GM19324 (cell line): Measurements from ENCODE around the gene FNDC3B.

Experiments used
- ATAC-seq: cut with Tn5 transposase; IDR thresholded peaks from one replicate; pipeline ENCODE4 v1.9.1; 2021; ENCODE audit warnings: mild to moderate bottlenecking, moderate library complexity; ENCODE audit not compliant: unreplicated experiment, low FRiP score

The FNDC3B gene

DNA sequence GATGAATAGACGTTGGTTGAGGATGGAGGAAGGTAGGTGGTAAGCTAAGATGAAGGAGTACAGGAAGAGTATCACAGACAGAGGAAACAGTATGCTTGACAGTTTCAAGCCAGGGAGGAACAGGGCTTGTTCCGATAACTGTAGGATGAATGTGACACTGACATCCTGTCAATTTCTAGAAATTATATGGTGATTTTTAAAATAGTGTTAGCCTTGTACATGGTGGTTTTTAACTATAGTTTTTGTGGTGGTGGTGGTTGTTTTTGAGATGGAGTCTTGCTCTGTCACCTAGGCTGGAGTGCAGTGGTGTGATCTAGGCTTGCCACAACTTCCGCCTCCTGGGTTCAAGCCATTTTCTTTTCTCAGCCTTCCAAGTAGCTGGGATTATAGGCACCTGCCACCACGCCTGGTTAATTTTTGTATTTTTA is 92.8 kb downstream of the FNDC3B start:
- ATAC-seq, result no peak

DNA sequence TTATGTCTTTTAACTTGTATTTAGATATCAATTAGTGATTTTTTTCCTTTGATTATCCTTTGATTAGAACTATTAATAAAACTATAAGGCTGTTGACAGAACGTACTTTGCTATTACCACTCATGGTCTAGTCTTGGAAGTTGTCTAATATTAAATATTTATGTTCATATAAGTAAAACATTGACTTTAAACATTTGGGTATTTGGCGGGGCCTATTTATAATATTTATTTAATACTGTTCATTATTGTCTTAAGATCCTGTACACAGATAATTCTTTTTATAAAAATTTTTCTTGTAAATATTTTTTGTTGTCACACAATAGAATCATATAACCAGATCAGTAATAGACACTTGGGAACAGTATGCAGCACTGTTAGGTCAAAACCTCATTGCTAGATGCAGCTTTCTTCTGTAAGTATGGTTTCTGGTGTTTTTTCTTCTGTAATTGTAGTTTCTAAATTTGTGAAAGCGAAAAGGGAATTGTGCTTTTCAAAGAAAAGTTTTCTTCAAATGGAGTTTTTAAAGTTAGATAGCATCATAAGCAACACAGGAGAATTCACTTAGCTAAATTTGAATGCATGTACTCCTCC is 93.4 kb downstream of the FNDC3B start:
- ATAC-seq, result no peak

DNA sequence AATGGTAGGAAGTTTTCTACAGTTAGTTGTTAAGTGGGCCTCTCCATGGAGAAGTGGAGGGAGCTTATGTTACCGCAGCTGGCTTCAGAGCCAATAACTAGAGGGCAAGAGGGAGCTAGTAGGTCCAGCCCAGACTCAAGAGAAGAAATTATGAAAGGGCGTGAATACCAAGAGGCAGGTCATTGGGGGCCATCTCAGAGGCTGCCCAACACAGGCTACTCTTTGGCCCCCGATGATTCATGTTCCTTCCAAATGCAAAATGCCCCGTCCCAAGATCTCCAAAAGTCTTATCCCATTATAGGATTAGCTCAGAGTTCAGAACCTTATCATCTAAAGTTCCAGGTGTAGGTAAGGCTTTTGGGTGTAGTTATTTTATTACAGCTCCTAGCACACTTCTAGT is 94.5 kb downstream of the FNDC3B start:
- no peak for ATAC-seq

DNA sequence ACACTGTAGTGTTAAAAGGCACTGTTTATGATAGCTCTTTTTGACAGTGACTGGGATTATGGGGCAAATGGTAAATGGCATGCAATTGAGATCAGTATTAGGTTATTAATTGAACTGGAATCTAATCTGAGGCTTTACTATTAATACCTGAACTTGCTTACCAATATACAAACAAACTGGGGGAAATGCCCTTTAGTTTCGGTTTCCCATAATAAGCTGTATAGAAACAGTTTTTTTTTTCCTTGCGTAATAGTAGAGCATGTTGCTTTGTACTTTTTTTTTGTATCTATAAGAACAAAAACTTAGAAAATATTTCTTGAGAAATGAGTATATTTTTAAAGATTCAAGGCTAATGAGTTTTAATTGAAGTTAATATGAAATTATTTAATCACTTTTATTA is 95.0 kb downstream of the FNDC3B start:
- no peak for ATAC-seq

DNA sequence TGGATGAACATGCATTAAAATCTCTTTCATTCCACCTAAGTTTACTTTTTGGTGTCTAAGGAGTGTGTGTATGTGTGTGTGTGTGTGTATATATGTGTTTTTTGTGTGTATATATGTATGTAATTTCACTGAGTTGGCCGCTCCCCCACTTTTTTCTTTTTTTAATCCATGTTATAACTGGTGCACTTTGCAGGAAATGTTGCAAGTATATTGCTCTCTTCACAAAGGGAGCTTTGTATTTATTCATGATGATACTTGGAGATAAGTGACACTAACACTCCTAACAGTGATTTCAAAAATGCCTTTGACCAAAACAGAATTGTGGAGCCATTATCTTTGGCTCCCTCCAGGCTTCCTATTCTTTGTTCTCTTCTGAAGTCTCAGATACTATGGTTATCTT is 95.8 kb downstream of the FNDC3B start:
- no peak for ATAC-seq

DNA sequence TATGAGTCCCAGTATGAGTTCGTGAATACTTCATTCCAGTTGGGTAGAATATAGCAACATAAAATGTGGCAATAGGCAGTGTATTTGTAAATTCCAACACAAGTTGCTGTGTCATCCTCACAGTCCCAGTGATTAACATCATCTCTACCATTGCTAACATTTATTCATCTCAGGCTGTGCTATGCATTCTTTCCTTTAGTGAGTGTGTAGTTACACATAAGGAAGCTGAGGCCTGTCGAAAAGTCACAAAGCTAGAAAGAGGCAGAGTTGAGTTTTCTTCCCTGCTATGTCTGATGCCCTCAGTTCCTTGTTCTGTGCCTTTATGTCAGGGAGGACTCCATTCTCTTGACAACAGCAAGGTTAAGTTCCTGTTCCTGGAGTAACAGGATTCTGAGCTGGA is 96.4 kb downstream of the FNDC3B start:
- no peak for ATAC-seq

DNA sequence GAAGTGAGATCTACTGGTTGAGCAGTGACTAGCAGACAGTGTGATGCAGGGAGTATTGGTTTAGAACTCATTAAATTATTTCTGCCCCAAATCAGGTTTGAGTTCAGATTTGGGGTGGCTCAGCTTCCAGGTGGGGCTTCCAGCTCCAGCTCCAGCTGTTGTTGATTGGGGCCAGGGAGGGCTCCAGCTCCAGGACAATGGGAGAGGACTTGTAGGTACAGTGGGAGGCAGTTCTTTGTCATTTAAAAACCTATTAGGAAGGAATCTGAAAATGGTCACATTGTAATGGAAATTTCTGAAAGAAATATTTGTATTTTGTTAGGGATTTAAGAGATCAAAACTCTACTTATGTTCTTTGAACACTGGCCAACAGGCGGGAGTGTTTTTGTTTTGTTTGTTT is 97.0 kb downstream of the FNDC3B start:
- ATAC-seq, result no peak

DNA sequence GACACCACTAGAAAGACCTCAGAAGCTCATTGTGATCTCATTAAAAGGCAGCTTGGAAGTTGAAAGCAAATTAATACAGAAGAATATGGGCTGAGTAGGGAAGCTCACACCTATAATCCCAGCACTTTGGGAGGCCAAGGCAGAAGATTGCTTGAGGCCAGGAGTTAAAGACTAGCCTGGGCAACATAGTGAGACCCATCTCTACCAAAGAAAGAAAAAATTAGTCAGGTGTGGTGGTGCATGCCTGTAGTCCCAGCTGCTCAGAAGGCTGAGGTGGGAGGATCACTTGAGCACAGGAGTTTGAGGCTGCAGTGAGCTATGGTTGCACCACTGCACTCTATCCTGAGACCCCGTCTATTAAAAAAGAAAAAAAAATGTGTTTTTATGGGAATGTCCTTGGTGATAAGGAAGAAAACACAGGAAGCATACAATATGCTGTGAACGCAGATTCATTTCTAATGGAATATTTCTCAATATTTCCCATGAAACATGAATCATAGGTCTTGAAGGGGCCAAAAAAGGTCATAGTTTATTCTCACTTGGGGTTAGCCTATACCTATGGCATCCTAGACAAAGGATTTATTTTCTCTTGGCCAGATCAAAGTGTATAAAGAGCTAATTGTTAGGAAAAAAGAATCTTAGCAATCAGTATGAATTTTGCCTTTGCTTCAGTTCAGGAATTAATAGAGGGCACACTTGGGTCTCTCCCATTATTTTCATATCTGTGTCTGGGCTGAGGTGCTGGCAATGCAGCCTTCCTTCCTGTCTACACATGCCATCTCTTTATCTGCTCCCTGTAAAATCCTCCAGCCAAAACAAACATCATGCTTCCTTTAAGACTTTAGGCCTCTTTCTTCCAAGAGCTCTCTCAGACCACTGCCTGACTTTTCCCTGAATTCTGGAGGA is 98.2 kb downstream of the FNDC3B start:
- no peak for ATAC-seq

DNA sequence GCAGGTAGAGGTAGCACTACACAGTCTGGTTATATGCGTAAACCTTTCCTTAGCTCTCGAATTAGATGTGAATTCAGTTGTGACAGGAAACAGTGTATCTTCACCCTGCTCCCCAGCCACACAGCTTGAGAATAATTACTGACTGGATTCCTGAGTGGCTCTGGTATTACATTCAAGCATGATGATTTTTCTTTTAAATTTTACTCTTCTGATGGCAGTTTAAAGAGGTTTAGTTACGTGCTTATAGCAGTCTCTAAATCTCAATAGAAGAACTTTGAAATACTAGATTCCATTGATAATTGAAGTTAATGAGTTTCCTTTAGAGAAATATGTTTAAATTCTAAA is 98.8 kb downstream of the FNDC3B start:
- ATAC-seq, result no peak

DNA sequence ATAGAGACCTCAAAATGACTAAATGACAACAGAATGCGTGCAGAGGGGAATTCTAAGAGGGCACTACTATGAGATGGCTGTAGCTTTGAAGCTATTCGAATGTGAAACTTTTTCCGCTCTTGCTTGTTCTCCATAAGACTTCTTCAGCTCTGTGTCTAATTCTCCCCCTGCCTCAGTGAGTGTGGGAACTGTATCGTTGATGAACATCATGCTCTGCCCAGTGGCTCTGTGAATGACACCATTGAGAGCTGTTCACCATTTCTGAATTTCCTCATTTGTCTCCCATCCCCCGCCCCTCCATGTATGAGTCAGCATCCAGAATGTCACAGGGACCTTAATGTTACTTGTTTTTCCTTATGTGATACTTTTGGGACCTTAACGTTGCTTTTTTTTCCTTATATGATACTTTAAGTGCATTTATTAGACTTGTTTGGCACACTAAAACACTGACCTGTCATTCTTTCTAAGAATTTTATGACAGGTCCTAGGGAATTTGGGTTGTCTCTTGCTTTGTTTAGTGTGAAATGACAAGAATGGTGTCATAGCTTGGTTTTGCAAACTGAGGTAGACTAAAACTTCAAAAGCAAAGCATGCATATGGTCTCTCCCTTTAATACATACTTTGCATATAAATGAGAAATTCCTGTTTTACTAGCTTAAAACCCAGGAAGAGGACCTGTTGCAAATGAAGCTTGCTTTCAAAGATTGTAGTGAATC is 99.6 kb downstream of the FNDC3B start:
- no peak for ATAC-seq

DNA sequence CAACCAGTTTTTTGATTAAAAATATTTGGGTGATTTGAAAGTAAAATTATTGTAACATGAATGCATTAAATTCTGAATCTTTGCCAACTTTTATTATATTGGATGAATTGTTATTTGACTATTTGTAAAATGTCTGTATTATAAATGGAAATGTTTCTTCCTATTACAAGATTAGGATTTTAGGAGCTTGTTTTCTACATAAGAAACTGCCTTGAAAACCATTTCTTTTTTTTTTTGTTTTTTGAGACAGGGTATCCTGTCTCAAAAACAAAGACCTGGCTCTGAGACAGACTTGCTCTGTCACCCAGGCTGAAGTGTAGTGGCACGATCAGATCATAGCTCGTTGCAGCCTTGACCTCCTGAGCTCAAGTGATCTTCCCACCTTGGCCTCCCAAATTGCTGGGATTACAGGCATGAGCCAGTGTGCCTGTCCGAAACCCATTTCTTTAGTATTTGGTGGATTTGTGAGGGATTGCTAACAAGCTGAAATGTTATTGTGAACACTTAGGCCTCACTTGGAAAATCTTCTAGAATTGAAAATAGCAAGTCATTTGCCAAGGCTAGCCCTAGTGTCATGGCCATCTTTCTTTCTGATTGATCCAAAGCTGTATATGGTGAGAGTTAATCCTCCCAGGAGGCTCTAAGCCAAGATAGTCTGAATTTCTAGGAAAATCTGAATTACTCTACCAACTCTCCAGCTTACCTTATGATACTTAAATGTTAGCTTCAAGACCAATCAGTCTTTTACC is 100.3 kb downstream of the FNDC3B start:
- no peak for ATAC-seq

DNA sequence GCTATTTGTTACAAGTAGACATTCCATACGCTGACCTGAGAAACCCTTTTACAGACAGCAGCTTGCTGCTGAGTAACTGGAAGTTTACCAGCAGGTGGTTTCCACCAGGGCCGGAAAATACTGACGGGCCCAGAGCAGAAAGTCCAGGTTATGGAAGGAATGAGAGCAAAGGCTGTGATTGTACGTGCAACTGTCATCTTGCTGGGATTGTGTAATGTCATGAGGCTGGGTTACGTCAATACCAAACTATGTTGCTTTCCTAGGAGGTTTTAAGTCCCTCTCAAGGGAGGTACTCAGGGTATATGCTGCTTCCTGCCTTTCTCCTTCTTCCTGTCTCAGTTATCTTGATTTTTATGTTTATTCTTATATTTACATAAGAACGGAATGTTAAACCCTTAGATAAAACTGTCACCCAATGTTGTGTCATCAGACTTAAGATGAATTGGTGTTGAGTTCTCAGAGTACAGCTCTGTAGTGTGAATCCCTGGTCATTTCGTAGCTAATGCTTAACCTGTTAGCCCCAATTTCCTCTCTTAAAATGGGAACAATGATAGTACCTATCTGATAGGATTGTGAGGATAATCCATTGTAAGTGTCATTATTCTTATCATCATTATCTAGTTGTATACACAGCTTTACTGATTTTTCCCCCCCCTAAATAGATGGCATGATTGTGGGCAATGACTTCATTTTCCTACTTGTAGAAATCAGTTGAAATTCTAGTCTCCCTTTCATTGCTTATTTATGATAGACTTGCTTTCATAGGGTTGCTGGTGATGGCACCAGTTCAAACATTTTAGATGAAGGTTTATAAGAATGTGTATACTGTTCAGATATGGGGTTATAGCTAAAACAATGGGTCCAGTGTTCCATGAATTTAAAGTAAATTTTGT is 101.4 kb downstream of the FNDC3B start:
- ATAC-seq, result no peak

DNA sequence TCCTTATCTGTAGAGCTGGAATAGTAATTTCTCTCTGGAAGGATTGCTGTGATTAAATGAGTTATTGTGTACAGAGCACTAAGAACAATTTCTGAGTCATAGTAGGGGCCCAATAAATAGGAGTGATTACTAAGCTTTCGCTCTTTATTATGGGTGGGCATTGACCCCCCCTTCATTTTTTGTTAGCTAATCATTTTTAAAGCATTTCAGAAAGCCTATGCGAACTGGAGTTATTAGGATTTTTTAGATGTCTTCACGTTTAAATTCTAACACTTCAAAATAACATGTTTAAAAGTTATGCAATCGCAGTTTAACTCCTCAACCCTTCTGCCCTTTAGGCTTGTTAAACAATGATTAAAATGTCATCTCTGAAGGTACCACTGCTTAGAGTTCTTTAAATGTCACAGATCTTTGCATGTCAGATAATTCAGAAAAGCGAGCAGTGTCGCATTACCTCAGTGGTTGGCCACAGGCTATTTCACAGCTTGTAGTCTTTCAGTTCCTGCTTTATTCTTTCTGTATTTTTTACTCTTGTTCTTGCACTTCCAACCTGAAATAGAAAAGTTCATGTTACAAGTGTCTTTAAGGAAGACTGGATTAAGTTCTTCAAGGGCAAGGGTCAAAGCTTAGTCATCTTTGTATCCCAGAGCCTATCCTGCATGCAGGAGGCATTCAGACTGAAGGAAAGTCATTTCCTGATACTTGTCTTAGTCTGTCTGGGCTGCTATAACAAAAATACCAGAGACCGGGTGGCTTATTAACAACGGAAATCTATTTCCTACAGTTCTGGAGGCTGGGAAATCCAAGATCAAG is 102.9 kb downstream of the FNDC3B start:
- ATAC-seq, result peak; percentile 72

DNA sequence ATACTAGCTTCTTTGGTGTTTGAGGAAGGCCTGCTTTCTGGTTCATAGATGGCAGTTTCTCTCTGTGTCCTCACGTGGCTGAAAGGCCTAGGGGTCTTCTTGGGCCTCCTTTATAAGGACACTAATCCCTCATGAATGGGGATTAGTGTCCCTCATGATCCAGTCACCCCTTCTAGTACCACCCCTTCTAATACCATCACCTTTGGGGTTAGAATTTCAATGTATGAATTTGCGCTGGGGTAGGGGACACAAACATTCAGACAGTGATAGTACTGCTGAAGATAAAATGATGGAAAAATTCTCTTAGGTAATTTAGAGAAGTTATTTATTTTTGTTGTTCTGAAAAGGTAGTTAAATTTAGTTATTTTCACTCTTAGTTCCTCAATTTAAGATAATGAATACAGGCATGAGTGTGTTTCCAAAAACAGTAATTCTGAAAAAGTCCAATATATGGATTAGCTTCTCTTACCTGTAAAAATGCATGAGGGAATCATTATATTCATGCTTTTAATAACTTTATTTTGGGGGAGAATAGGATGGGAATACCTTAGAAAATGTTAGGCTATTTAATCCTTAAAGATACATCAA is 103.6 kb downstream of the FNDC3B start:
- ATAC-seq, result peak; percentile 12

DNA sequence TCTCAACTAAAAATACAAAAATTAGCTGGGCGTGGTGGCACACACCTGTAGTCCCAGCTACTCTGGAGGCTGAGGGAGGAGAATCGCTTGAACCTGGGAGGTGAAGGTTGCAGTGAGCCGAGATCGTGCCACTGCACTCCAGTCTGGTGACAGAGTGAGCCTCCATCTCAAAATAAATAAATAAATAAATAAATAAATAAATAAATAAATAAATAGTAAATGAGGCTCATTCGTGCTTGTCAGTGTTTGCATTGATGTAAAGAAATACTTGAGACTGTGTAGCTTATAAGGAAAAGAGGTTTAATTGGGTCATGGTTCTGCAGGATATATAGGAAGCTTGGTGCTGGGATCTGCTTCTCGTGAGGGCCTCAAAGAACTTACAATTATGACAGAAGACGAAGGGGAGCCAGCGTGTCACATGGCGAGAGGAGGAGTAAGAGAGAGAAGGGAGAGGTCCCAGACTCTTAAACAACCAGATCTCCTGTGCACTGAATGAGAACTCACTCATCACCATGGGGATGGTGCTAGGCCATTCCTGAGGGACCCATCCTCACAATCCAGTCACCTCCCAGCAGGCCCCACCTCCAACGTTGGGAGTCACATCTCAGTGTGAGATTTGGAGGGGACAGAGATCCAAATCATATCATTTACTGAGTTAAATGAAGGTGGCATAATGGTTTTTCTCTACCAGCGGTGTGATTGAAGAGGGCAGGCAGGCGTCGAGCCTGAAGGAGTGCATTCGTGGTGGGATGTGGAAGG is 104.5 kb downstream of the FNDC3B start:
- ATAC-seq, result no peak

DNA sequence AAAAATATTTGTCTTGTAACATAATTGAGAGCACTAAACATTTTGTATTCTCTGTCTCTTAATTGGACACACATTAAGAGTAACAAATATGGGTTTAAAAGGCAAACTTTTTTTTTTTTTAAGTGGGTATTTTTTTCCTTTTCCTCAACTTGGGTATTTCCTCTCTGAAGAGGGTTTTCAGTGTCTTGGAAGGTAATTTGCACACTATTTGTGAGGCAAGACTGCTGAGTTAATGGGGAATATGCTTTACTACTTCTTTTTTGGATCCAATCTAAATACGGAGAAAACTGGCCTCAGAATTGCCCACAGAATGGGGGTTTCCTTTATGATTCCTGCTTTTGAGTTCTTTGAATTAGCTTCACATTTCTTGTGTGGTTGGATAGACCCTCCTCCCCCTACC is 105.2 kb downstream of the FNDC3B start:
- ATAC-seq, result no peak

DNA sequence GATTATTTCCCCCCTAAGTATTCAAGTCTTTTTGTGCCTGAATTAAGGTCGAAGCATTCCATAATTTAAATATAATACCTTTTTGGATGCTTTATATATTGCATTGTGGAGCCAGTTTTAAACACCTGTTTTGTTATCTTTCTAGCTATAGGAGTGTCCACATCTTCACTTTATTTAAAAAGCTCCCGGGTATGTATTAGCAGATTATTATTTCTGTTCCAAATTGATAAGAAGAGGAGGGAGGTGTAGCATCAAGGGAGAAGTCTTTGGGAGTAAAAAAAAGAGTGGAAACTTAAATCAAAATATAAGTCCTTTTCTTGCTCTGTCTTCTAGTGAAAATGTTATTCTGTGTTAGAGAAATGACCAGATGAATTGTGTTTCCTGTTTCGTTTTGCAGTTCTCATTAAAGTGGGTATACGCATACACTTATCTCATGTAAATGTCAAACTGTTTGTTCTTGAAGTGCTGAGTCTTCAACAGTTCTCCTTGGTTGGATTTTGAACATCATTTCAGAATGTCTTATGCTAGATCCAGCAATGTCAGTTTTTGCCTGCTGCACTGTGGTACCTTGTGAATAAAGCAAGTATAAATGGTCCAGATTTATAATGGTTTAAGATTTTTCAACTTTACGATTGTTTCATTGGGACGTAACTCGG is 105.8 kb downstream of the FNDC3B start:
- ATAC-seq, result no peak

DNA sequence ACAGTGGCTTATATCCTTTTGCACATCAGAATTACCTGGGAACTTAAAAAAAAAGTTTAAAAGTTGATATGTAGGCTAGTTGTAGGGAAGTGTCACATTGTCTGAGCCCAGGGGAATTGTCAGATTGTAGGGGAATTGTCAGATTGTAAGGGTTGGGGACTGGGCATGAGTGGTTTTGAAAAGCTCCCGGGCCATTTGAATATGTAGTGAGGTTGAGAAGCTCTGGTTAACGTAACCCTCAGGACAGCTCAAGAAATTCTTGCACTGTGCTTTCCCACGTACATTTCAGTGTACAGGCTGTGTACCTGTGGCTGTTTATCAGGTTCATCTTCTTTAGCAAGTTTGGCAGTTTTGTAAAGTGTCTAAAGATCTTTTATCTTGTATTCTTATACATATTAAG is 107.0 kb downstream of the FNDC3B start:
- ATAC-seq, result no peak
